AG09309 (cell line): Measurements from ENCODE around the gene LRRC45.
"Not testable (repeated sequence)": the region's sequence is repeated elsewhere in the genome, so short reads cannot be mapped to it uniquely, and the experiment has no call there.

Experiments
- DNase-seq: peaks from one replicate; pipeline ENCODE4 v3.0.0-alpha.2; 2010; ENCODE audit warnings: low read depth
- H3K4me3 ChIP-seq: 2 replicates; pipeline ENCODE4 v1.5.1; 2011; ENCODE audit warnings: mild to moderate bottlenecking, low read depth, low read length, moderate library complexity; ENCODE audit not compliant: control insufficient read depth
- CTCF ChIP-seq: IDR thresholded peaks from 2 replicates; pipeline ENCODE4 v1.5.1; 2011; ENCODE audit warnings: mild to moderate bottlenecking, low read depth, low read length, inconsistent platforms; ENCODE audit not compliant: insufficient read depth, control insufficient read depth; ENCODE audit errors: missing control alignments

Gene LRRC45

GRCh38 chr17:82035488-82035887, 12.4 kb downstream of the LRRC45 start:
- no peak for TF ChIP-seq CTCF
- H3K4me3 ChIP-seq, result no peak overlapping the region
- no peak for DNase-seq

- TF ChIP-seq CTCF, result no peak
Observed at GRCh38 chr17:82035956-82036633, 13.0 kb downstream of the LRRC45 start.

GRCh38 chr17:82036634-82037091, 13.6 kb downstream of the LRRC45 start:
- no peak for DNase-seq
- H3K4me3 ChIP-seq, result peak overlapping the region; percentile 77
- TF ChIP-seq CTCF, result no peak

More at GRCh38 chr17:82035956-82036633, 13.0 kb downstream of the LRRC45 start:
- no peak for DNase-seq
- H3K4me3 ChIP-seq, result peak overlapping the region; percentile 77

GRCh38 chr17:82037092-82037888, 14.2 kb downstream of the LRRC45 start, which contains the start of gene DCXR:
Gene DCXR, minus strand, starts transcription at chr17:82037697. Its CDS starts 15 bp downstream, at chr17:82037682.
- peak; percentile 48 for DNase-seq
- TF ChIP-seq CTCF, result peak; percentile 62
- peak within 1 kb of the TSS; percentile 77 for H3K4me3 ChIP-seq

- no peak for TF ChIP-seq CTCF
- peak overlapping the region; percentile 77 for H3K4me3 ChIP-seq
- no peak for DNase-seq
Observed at GRCh38 chr17:82037889-82038195, 14.7 kb downstream of the LRRC45 start.

GRCh38 chr17:82038796-82039409, 15.8 kb downstream of the LRRC45 start:
- not testable (repeated sequence) for H3K4me3 ChIP-seq, DNase-seq
